ENCODE results near the gene NAT14. TPM values are rescaled to one million over a fixed set of nuclear protein-coding genes. Genes with fewer than 3 reads are reported as not detected.

Gene NAT14
- total and polyA plus RNA-seq, 2 donors (not counting 3 experiments of a cell fraction or from before 2014, with no cell fraction given) = 39.1 to 44.7 TPM

- no peak for DNase-seq (ENCODE audit: low read depth, low spot score)
- Histone ChIP-seq H3K9me3 (replicated peaks; ENCODE audit: control insufficient read depth, insufficient read depth, low read length) (no peaks in the 10 kb centered on the region), H3K4me3 (replicated peaks in 1 of 3; ENCODE audit: insufficient read depth in 1 of 3, low read depth in 1 of 3, low read length in 3 of 3) (no peak overlapping the region), H3K9me1 (replicated peaks; ENCODE audit: control insufficient read depth, extremely low read depth, insufficient read depth, low read length) (no peaks in the 10 kb centered on the region), H3K27me3 (ENCODE audit: control insufficient read depth in 2 of 2, insufficient read depth in 2 of 2, low read length in 2 of 2) (no peaks in the 10 kb centered on the region), H3K9ac (replicated peaks; ENCODE audit: extremely low read depth, insufficient read depth, low read length) (no peak overlapping the region), H2AFZ (ENCODE audit: low read depth, low read length) (no peak overlapping the region), H3K4me2 (ENCODE audit: insufficient read depth, low read length) (no peak overlapping the region), H3K36me3 (ENCODE audit: control insufficient read depth in 2 of 2, extremely low read depth in 1 of 2, insufficient read depth in 2 of 2, low read length in 2 of 2) (peaks cover 0 to 3% of the 10 kb centered on the region in 2 experiments), H3K79me2 (ENCODE audit: control insufficient read depth, insufficient read depth, low read length) (peaks cover 17% of the 10 kb centered on the region), H3K4me1 (ENCODE audit: control insufficient read depth, extremely low read depth, insufficient read depth, low read length) (peaks cover 10% of the 10 kb centered on the region), H4K20me1 (replicated peaks; ENCODE audit: control insufficient read depth, extremely low read depth, insufficient read depth, low read length) (no peaks in the 10 kb centered on the region), H3K27ac (ENCODE audit: insufficient read depth, low read depth, low read length) (no peak overlapping the region)
- intact Hi-C loops (cut with micrococcal nuclease) (no loop called here), dilution Hi-C loops (cut with MboI; ENCODE audit: extremely low pct_ligation_motif_present, low sequenced_read_pairs) (no loop called here)
- ChIA-PET CTCF (interaction anchor here (0.9 to 1.4 kb wide), 2 partner anchors 12 to 25 kb away, joined by 3 to 4 read pairs; no protein-coding TSS in a partner anchor), POLR2A (no interaction called here)
- BruUV-seq (replicated peaks) = no TSS peak
- no peak for FAIRE-seq
- TF ChIP-seq EZH2 (IDR thresholded peaks at IDR 0.05; ENCODE audit: borderline replicate concordance, low read depth, low read length, severe bottlenecking) (no peak), MAX (IDR thresholded peaks at IDR 0.05; ENCODE audit: insufficient read depth, insufficient read length) (no peak), FOS (IDR thresholded peaks at IDR 0.05; ENCODE audit: borderline replicate concordance, insufficient read depth, low read length) (no peak)
These were observed 5.9 kb upstream of the NAT14 start for GRCh38 chr19:55479045-55479444.

- H3K9me1 ChIP-seq (replicated peaks; ENCODE audit: control insufficient read depth, extremely low read depth, insufficient read depth, low read length) = no peaks in the 10 kb centered on the region
- no TSS peak for BruUV-seq (replicated peaks)
- H3K9me3 ChIP-seq (replicated peaks; ENCODE audit: control insufficient read depth, insufficient read depth, low read length) = no peaks in the 10 kb centered on the region
- H3K36me3 ChIP-seq (ENCODE audit: control insufficient read depth in 2 of 2, extremely low read depth in 1 of 2, insufficient read depth in 2 of 2, low read length in 2 of 2) = peaks cover 0 to 3% of the 10 kb centered on the region in 2 experiments
- peaks cover 13% of the 10 kb centered on the region for H3K4me1 ChIP-seq (ENCODE audit: control insufficient read depth, extremely low read depth, insufficient read depth, low read length)
- TF ChIP-seq JUN (IDR thresholded peaks at IDR 0.05; ENCODE audit: borderline replicate concordance, insufficient read depth, insufficient read length, low read depth) = no peak
- TF ChIP-seq CTCF (IDR thresholded peaks at IDR 0.05; ENCODE audit: extremely low read depth in 1 of 2, insufficient read depth in 1 of 2, low read depth in 1 of 2, low read length in 2 of 2) = no peak
- H3K4me2 ChIP-seq (ENCODE audit: insufficient read depth, low read length) = no peak overlapping the region
- H3K27me3 ChIP-seq (ENCODE audit: control insufficient read depth in 2 of 2, insufficient read depth in 2 of 2, low read length in 2 of 2) = no peaks in the 10 kb centered on the region
- FAIRE-seq (no peak), DNase-seq (ENCODE audit: low read depth, low spot score) (no peak)
- no peaks in the 10 kb centered on the region for H4K20me1 ChIP-seq (replicated peaks; ENCODE audit: control insufficient read depth, extremely low read depth, insufficient read depth, low read length)
- ChIA-PET POLR2A (interaction anchor here (0.6 kb wide), 1 partner anchor 11 kb away, joined by 7 read pairs; no protein-coding TSS in a partner anchor), CTCF (interaction anchor here (0.9 to 1.4 kb wide), 2 partner anchors 13 to 24 kb away, joined by 3 to 4 read pairs; no protein-coding TSS in a partner anchor)
- no peak overlapping the region for H3K4me3 ChIP-seq (replicated peaks in 1 of 3; ENCODE audit: insufficient read depth in 1 of 3, low read depth in 1 of 3, low read length in 3 of 3)
- dilution Hi-C loops (cut with MboI; ENCODE audit: extremely low pct_ligation_motif_present, low sequenced_read_pairs) = no loop called here
- peaks cover 17% of the 10 kb centered on the region for H3K79me2 ChIP-seq (ENCODE audit: control insufficient read depth, insufficient read depth, low read length)
- intact Hi-C loops (cut with micrococcal nuclease) = no loop called here
- no peak overlapping the region for H3K27ac ChIP-seq (ENCODE audit: insufficient read depth, low read depth, low read length)
- no peak overlapping the region for H3K9ac ChIP-seq (replicated peaks; ENCODE audit: extremely low read depth, insufficient read depth, low read length)
- H2AFZ ChIP-seq (ENCODE audit: low read depth, low read length) = no peak overlapping the region
These were observed 5.3 kb upstream of the NAT14 start for GRCh38 chr19:55479451-55480230.
